Smooth muscle cell (in vitro differentiated cells): ENCODE results near the gene STAB2. TPM values are rescaled to one million over a fixed set of nuclear protein-coding genes. Genes with fewer than 3 reads are reported as not detected.

Experiments used
- DNase-seq: peaks from one replicate; lab custom pipeline; 2025; ENCODE audit not compliant: unreplicated experiment; lab: John Stamatoyannopoulos, UW
- H2AFZ ChIP-seq: fragments of 200-600 bp; sonication (generic); 2 replicates; pipeline ENCODE4 v1.6.0; 2016; ENCODE audit warnings: antibody characterized with exemption, low read depth, mild to moderate bottlenecking
- H3F3A ChIP-seq: fragments of 200-600 bp; sonication (generic); 2 replicates; pipeline ENCODE4 v1.6.0; 2017; ENCODE audit warnings: antibody characterized with exemption, low read depth
- H3K27ac ChIP-seq: fragments of 200-600 bp; sonication (generic); 2 replicates; pipeline ENCODE4 v1.5.1; 2016; ENCODE audit warnings: low read depth, mild to moderate bottlenecking
- H3K27me3 ChIP-seq: fragments of 200-600 bp; sonication (generic); 2 replicates; pipeline ENCODE4 v1.6.1; 2016; ENCODE audit warnings: low read depth, mild to moderate bottlenecking
- H3K36me3 ChIP-seq: fragments of 200-600 bp; sonication (generic); 2 replicates; pipeline ENCODE4 v1.5.1; 2016; ENCODE audit warnings: low read depth
- H3K4me1 ChIP-seq: fragments of 200-600 bp; sonication (generic); 2 replicates; pipeline ENCODE4 v1.5.1; 2016; ENCODE audit warnings: low read depth
- H3K4me2 ChIP-seq: fragments of 200-600 bp; sonication (generic); 2 replicates; pipeline ENCODE4 v1.6.0; 2016; ENCODE audit warnings: mild to moderate bottlenecking
- H3K4me3 ChIP-seq: fragments of 200-600 bp; sonication (generic); 2 replicates; pipeline ENCODE4 v1.5.1; 2016; ENCODE audit warnings: mild to moderate bottlenecking
- H3K79me2 ChIP-seq: fragments of 200-600 bp; sonication (generic); 2 replicates; pipeline ENCODE4 v1.6.0; 2016; ENCODE audit warnings: low read depth, mild to moderate bottlenecking
- H3K9ac ChIP-seq: fragments of 200-600 bp; sonication (generic); 2 replicates; pipeline ENCODE4 v1.6.0; 2016; ENCODE audit warnings: low read depth
- H3K9me3 ChIP-seq: fragments of 200-600 bp; sonication (generic); replicated peaks from 2 replicates; pipeline ENCODE4 v1.5.1; 2016; ENCODE audit warnings: low read depth
- H4K20me1 ChIP-seq: fragments of 200-600 bp; sonication (generic); 2 replicates; pipeline ENCODE4 v1.6.0; 2016; ENCODE audit warnings: low read depth
- WGBS: methylation state at CpG from one replicate; pipeline ENCODE4 v1.1.7; 2016; ENCODE audit warnings: low lambda C conversion rate; 5-methylcytosine and 5-hydroxymethylcytosine counted together
- polyA plus RNA-seq: library from polyadenylated mRNA; unstranded; fragments of >200 nt; fragmentation: Nextera tagmentation; extraction: Ambion mirVana; gene quantifications from 2 replicates; pipeline ENCODE4 v1.2.1, GENCODE V29; 2016
- total RNA-seq: library from RNA; depleted of rRNA; stranded (reverse); fragments of >200 nt; gene quantifications from 2 replicates; pipeline ENCODE4 v1.2.3, GENCODE V29; 2014
- TF ChIP-seq, protein P1 (sequence below): fragments of 200-600 bp; sonication (generic); IDR thresholded peaks from 2 replicates; pipeline ENCODE4 v1.5.1; 2017; ENCODE audit warnings: borderline replicate concordance, mild to moderate bottlenecking, antibody characterized with exemption; ENCODE audit not compliant: insufficient read depth, poor library complexity, severe bottlenecking

The STAB2 gene
- total and polyA plus RNA-seq, 2 experiments from 2014 or later: not detected

DNA sequence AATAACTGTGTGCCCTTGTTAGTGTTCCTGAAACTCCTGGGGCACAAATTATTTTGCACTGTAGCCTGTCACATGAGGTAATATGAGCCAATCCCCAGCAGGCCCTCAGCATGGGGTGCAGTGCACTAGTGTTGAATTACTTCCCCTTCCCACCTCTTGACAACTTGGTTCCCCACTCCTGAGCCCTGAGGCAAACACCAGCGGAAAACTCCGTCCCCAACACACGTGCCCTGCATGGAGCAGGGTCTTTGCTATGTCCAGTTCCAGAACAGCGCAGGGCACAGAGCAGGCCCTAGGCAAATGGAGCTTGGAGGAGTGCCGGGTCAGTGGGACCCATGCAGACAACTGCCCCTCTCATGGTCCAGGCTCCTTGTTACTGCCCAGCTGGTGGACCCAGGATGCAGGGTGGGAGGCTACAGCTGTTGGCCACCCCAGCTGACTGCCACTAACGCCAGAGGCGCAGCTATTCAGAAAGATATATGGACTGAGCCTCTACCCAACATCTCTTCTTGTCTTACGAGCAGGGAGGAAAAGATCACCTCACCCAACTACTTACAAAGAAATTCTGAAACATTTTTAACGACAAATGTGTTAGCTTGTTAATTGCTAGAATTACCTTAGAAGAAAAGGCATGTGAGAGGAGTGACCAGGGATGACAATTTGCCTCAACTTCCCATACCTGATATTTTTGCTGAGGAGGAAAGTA lies 182.3 kb downstream of the STAB2 start:
- 95% methylated on average over 9 of the region's 9 CpGs for WGBS
- no peak overlapping the region for H3K27ac ChIP-seq
- no peak overlapping the region for H2AFZ ChIP-seq
- H3K4me1 ChIP-seq: peaks cover 3% of the 10 kb centered on the region
- H3K4me3 ChIP-seq: no peak overlapping the region
- DNase-seq: no peak
- TF ChIP-seq, protein P1, sequence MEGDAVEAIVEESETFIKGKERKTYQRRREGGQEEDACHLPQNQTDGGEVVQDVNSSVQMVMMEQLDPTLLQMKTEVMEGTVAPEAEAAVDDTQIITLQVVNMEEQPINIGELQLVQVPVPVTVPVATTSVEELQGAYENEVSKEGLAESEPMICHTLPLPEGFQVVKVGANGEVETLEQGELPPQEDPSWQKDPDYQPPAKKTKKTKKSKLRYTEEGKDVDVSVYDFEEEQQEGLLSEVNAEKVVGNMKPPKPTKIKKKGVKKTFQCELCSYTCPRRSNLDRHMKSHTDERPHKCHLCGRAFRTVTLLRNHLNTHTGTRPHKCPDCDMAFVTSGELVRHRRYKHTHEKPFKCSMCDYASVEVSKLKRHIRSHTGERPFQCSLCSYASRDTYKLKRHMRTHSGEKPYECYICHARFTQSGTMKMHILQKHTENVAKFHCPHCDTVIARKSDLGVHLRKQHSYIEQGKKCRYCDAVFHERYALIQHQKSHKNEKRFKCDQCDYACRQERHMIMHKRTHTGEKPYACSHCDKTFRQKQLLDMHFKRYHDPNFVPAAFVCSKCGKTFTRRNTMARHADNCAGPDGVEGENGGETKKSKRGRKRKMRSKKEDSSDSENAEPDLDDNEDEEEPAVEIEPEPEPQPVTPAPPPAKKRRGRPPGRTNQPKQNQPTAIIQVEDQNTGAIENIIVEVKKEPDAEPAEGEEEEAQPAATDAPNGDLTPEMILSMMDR: no peak
- H4K20me1 ChIP-seq: no peaks in the 10 kb centered on the region
- H3K36me3 ChIP-seq: no peaks in the 10 kb centered on the region
- no peaks in the 10 kb centered on the region for H3K9me3 ChIP-seq
- no peak overlapping the region for H3K9ac ChIP-seq
- no peaks in the 10 kb centered on the region for H3F3A ChIP-seq
- H3K79me2 ChIP-seq: no peaks in the 10 kb centered on the region
- no peak overlapping the region for H3K4me2 ChIP-seq
- H3K27me3 ChIP-seq: no peaks in the 10 kb centered on the region

DNA sequence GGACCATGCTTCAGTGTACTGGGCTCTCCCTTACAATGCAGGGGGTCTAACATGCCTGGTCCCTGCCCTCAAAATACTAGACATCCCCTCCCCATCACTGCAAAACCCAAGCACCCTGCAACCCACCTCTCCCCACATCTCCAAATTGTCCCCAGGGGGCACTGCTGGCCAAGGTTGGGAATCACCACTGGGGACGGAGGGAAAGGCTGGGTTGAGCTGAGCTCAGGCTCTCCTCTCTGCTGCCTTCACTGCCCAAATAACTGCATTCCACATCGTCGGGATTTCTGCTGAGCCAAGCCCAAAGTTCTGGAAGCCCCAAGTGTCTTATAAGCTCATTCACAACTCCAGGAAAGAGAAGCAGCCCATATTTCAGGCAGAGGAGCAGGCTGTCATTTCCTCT lies 184.4 kb downstream of the STAB2 start:
- no peak for DNase-seq
- no peak overlapping the region for H3K4me3 ChIP-seq
- H3K4me2 ChIP-seq: no peak overlapping the region
- TF ChIP-seq, protein P1: peak; percentile 43
- H3K9me3 ChIP-seq: no peaks in the 10 kb centered on the region
- H3K79me2 ChIP-seq: no peaks in the 10 kb centered on the region
- peaks cover 3% of the 10 kb centered on the region for H3K4me1 ChIP-seq
- H2AFZ ChIP-seq: no peak overlapping the region
- no peak overlapping the region for H3K27ac ChIP-seq
- 42% methylated on average over 3 of the region's 3 CpGs for WGBS
- no peaks in the 10 kb centered on the region for H3F3A ChIP-seq
- H3K9ac ChIP-seq: no peak overlapping the region
- no peaks in the 10 kb centered on the region for H4K20me1 ChIP-seq
- no peaks in the 10 kb centered on the region for H3K36me3 ChIP-seq
- H3K27me3 ChIP-seq: no peaks in the 10 kb centered on the region

DNA sequence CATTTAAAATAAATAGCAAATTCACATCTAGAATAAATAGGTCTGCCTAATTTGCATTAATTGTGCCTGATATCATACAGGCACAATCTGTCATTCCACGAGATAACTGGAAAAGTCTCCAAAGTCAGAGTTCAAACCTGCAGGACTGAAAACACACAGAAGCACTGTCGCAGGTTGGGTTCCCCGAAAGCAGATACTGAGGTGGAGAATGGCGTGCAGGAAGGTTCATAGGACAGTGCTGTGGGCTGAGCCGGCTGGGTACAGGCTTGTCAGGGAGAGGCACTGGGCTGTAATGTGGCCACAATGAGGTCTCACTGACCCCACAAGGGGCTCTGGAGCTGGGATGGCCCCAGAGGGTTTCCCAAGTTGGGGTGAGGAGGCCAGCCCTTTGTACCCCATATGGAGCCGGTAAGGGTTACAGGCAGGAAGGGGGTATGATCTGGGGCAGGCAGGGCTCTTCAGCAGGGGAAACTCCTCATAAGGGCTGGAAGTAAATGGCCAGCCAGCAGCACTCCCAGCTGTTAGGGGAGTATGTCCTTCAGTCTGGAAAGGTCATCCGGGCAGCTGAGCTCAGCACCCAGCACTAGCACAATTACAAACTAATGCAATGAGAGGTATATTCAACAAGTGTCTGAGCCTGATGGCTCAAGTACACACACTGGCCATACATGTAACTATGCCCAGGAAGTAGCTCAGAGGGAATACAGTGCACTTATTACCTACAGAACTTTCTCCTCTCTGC lies 185.5 kb downstream of the STAB2 start:
- TF ChIP-seq, protein P1: no peak
- Histone ChIP-seq H3K36me3 (no peaks in the 10 kb centered on the region), H3K4me2 (no peak overlapping the region), H3K79me2 (no peaks in the 10 kb centered on the region), H3K4me1 (peaks cover 3% of the 10 kb centered on the region), H3K9ac (no peak overlapping the region), H4K20me1 (no peaks in the 10 kb centered on the region), H3K27ac (no peak overlapping the region), H3F3A (no peaks in the 10 kb centered on the region), H2AFZ (no peak overlapping the region), H3K27me3 (no peaks in the 10 kb centered on the region), H3K9me3 (no peaks in the 10 kb centered on the region), H3K4me3 (no peak overlapping the region)
- WGBS: 90% methylated on average over 7 of the region's 7 CpGs
- DNase-seq: no peak
